ENCODE data around the gene GNAZ.

DNA sequence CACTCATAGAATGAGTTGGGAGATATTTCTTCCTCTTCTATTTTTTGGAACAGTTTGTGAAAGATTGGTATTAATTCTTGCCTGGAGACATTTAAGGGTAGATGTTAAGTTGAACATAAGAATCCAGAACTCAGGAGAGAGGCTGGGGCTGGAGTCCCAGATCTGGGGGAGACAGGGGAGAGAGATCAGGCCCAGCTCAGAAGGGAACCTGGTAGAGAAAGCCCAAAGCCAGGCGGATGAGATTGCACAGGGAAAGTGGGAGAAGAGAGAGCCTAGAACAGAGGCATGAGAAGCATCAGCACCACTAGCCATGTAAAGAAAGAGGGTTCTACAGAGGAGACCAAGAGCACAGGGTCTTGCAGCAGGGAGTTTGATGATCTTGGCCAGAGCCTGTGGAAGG is 13.0 kb upstream of the GNAZ start:
- TF ChIP-seq, protein P1, sequence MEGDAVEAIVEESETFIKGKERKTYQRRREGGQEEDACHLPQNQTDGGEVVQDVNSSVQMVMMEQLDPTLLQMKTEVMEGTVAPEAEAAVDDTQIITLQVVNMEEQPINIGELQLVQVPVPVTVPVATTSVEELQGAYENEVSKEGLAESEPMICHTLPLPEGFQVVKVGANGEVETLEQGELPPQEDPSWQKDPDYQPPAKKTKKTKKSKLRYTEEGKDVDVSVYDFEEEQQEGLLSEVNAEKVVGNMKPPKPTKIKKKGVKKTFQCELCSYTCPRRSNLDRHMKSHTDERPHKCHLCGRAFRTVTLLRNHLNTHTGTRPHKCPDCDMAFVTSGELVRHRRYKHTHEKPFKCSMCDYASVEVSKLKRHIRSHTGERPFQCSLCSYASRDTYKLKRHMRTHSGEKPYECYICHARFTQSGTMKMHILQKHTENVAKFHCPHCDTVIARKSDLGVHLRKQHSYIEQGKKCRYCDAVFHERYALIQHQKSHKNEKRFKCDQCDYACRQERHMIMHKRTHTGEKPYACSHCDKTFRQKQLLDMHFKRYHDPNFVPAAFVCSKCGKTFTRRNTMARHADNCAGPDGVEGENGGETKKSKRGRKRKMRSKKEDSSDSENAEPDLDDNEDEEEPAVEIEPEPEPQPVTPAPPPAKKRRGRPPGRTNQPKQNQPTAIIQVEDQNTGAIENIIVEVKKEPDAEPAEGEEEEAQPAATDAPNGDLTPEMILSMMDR (IDR thresholded peaks at IDR 0.05), result no peak
- no peak for TF ChIP-seq POLR2A (IDR thresholded peaks at IDR 0.05)
- no peak for TF ChIP-seq POLR2AphosphoS5 (IDR thresholded peaks at IDR 0.05)
- TF ChIP-seq EP300 (IDR thresholded peaks at IDR 0.05), result no peak

Measured in stomach (tissue), 4 donors.